GM12874 (cell line): ENCODE measurements around the gene PSTK.

ENCODE experiments used
- TF ChIP-seq, protein P1 (sequence below): IDR thresholded peaks from 2 replicates; pipeline ENCODE4 v1.5.1; 2011; ENCODE audit warnings: low read depth, mild to moderate bottlenecking, control low read depth, low read length, moderate library complexity; ENCODE audit not compliant: insufficient read depth

Gene PSTK

DNA sequence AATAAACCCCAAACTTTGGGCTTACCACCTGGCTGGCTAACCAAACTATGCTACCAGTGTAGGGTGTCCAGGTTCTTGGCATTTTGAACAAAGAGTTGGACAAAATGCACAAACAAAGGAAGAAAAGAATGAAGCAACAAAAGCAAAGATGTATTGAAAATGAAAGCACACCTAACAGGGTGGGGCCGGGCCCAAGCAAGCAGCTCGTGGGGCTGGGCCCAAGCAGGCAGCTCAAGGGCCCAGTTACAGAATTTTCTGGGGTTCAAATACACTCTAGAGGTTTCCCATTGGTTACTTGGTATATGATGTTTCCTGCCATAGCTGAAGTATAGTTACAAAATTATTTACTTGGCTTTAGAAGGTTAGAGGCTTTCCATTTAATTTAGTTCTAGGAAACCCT, 44.3 kb downstream of the PSTK start:
- TF ChIP-seq, protein P1, sequence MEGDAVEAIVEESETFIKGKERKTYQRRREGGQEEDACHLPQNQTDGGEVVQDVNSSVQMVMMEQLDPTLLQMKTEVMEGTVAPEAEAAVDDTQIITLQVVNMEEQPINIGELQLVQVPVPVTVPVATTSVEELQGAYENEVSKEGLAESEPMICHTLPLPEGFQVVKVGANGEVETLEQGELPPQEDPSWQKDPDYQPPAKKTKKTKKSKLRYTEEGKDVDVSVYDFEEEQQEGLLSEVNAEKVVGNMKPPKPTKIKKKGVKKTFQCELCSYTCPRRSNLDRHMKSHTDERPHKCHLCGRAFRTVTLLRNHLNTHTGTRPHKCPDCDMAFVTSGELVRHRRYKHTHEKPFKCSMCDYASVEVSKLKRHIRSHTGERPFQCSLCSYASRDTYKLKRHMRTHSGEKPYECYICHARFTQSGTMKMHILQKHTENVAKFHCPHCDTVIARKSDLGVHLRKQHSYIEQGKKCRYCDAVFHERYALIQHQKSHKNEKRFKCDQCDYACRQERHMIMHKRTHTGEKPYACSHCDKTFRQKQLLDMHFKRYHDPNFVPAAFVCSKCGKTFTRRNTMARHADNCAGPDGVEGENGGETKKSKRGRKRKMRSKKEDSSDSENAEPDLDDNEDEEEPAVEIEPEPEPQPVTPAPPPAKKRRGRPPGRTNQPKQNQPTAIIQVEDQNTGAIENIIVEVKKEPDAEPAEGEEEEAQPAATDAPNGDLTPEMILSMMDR = no peak

DNA sequence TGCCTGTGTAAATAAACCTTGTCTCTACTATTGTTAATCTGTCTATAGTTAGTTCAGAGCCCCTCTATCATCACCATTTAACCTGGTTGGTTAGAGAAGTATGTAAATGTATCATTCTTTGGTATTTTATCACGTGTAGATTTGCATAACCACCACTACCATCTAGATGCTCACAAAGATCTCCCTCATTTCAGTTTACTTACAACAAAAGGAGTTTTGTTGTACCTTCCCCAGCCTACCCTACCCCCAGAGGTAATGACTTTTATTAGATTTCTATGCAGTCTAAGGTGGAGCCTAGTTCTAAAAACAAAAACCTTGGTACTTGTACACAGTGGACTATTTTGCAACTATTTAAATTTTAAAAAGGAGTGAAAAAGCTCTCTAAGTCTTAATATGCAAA, 46.1 kb downstream of the PSTK start:
- TF ChIP-seq, protein P1 = no peak

DNA sequence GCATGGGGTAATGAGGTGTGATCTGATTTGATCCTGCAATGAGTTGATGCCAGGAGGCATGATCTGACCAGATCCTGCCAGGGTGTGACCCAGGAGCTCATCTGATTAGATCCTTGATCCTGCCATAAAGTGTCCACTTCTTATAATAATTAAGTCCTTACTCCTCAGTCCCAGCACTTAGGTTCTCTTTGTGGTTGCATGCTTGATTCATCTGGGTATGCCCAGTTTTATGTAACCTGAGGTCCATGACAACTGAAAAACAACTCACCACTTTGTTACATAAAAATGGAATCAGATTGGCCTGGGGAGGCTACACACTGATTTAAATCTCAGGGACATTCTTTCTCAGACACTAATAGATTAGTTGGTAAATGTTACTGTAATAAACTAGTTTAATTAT, 47.7 kb downstream of the PSTK start:
- TF ChIP-seq, protein P1 = no peak

DNA sequence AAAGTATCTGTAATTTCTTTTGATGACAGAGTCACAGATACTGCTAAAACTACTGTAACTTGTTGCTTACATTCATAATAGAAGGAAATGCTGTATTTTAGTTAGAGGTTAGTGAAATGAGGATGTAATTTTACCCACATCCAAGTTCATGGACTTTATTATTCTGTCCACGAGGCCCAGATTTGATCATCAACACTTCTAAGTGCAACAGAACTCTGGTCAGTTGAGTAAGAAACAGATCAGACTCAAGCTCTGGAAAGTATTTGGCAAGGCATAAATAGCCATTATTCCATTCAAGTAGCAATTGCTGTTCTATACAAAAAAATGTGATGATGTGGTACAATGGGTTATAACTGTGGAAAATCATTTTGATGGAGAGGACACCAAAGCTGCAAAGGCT, 50.9 kb downstream of the PSTK start:
- TF ChIP-seq, protein P1 = no peak

DNA sequence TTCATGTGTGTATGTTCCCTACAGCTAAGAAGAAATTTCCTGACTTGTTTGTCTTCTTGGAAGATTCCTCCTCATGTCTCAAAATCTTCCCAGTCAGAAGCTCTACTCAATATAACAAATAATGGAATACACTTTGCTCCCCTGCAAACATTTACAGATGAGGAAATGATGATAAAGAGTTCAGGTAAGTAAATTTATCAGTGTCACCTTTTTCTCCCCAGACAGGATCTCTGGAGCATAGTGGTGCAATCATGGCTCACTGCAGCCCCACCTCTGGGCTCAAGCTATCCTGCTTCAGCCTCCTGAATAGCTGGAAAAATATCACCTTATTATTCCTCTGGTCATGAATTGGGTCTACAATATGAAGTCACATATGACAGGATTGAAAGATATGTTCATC, 54.1 kb downstream of the PSTK start:
- TF ChIP-seq, protein P1 = no peak

DNA sequence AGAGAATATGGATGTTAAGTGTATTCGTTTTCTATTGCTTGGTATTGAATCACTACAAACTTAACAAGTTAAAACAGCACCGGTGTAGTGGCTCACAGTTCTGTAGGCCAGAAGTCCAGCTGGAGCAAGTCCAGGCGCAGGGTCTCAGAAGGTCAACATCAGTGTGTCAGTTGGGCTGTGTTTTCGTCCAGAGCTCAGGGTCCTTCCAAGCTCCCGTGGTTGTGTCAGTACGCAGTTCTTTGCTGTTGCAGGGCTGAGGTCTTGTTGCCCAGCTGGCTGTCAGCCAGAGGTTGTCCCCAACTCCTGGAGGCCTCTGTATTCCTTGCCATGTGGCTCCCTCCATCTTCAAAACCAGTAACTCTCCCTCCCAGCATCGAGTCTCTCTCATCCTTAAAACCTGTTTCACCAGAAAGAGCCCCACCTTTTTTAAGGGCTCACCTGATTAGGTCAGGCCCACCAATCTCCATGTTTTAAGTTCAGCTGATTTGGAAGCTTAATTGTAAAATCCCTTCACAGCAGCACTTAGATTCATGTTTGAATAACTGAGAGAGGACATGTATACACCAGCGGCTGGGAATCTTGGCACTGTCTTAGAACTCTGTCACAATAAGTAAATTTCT, 55.4 kb downstream of the PSTK start:
- TF ChIP-seq, protein P1 = no peak

DNA sequence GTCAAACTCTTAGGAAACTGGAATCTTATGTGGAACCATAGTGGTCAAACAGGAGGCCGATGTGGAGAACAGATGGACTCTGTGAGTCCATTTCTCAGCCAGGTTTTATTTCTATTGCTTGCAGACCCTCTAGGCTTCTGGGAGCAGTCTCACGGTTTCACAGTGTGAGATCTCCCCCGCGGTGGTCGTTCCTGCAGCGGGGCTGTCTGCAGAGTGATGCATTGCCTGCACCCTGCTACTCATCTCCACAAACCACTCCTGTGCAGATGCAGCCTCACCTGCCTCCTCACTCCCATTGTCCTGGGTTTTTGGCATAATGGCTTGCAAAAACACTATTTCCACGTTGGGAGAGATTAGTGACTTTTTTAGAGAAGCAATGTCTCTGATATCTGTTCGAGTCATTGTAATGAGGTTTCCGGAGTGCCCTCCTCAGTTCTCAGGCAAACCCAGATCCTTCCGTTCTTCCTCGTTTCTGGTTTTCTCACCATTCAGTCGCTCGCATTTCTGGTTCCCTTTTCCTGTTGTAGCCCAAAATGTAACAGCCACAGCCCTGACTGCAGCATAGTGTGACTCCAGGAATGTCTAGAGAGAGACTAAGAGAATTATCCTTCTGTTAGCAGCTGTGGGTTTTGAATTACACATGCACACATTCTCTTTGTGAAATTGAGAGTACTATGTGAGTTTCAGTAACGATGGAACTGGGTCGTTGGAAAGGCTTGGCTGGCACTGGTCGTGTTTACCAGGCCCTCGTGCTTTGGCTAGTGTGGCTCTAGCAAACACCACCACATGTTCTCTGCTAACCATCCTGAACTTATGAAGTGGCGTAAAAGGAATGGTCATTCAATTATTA, 58.8 kb downstream of the PSTK start:
- TF ChIP-seq, protein P1 = no peak
